GM19351 (cell line): ENCODE measurements around the gene TAAR1.
"Not testable (repeated sequence)": the region's sequence is repeated elsewhere in the genome, so short reads cannot be mapped to it uniquely, and the experiment has no call there.

ENCODE experiments used
- ATAC-seq: cut with Tn5 transposase; IDR thresholded peaks from one replicate; pipeline ENCODE4 v1.9.1; 2021; ENCODE audit warnings: mild to moderate bottlenecking, moderate library complexity; ENCODE audit not compliant: unreplicated experiment

The TAAR1 gene

GRCh38 chr6:132663661-132664060 lies 4.7 kb upstream of the TAAR1 start:
- ATAC-seq = no peak

GRCh38 chr6:132661906-132662305 lies 2.9 kb upstream of the TAAR1 start:
- ATAC-seq = no peak

GRCh38 chr6:132651062-132651461 lies 7.9 kb downstream of the TAAR1 start:
- ATAC-seq = peak; percentile 64

- ATAC-seq = no peak
Measured at GRCh38 chr6:132650429-132650828, 8.6 kb downstream of the TAAR1 start.

GRCh38 chr6:132648828-132649227 lies 10.2 kb downstream of the TAAR1 start:
- no peak for ATAC-seq

- ATAC-seq = peak; percentile 88
Measured at GRCh38 chr6:132648356-132648755, 10.6 kb downstream of the TAAR1 start.

GRCh38 chr6:132643547-132643946 lies 15.4 kb downstream of the TAAR1 start:
- ATAC-seq = no peak

- ATAC-seq = not testable (repeated sequence)
Measured at GRCh38 chr6:132637135-132637534, 21.8 kb downstream of the TAAR1 start.

- ATAC-seq = not testable (repeated sequence)
Measured at GRCh38 chr6:132635906-132636305, 23.1 kb downstream of the TAAR1 start.

- ATAC-seq = not testable (repeated sequence)
Measured at GRCh38 chr6:132635288-132635687, 23.7 kb downstream of the TAAR1 start.

- no peak for ATAC-seq
Measured at GRCh38 chr6:132634796-132635195, 24.2 kb downstream of the TAAR1 start.

- no peak for ATAC-seq
Measured at GRCh38 chr6:132633362-132633761, 25.6 kb downstream of the TAAR1 start.

GRCh38 chr6:132624175-132624574 lies 34.8 kb downstream of the TAAR1 start, which contains the start of gene TAAR2:
TAAR2 (minus strand) TSS chr6:132624275; CDS start chr6:132624275, 0 bp downstream.
- no peak for ATAC-seq

GRCh38 chr6:132623106-132623845 lies 35.7 kb downstream of the TAAR1 start:
- ATAC-seq = no peak

GRCh38 chr6:132616677-132617076 lies 42.3 kb downstream of the TAAR1 start:
- ATAC-seq = no peak

- no peak for ATAC-seq
Measured at GRCh38 chr6:132614554-132614953, 44.4 kb downstream of the TAAR1 start.

- ATAC-seq = no peak
Measured at GRCh38 chr6:132612449-132613108, 46.4 kb downstream of the TAAR1 start.

- no peak for ATAC-seq
Measured at GRCh38 chr6:132611616-132612015, 47.4 kb downstream of the TAAR1 start.

GRCh38 chr6:132607544-132608233 lies 51.3 kb downstream of the TAAR1 start:
- no peak for ATAC-seq

- ATAC-seq = no peak
Measured at GRCh38 chr6:132604635-132605152, 54.3 kb downstream of the TAAR1 start.

- ATAC-seq = not testable (repeated sequence)
Measured at GRCh38 chr6:132600900-132601299, 58.1 kb downstream of the TAAR1 start.
